Posterior vena cava (tissue), 2 donors: ENCODE measurements around the gene NCK1. TPM values are rescaled to one million over a fixed set of nuclear protein-coding genes. Genes with fewer than 3 reads are reported as not detected.

ENCODE experiments used
- total RNA-seq, 2 donors: library from RNA; stranded (reverse); fragmentation: NEBNext Ultra II Directional; extraction: Animal tissue kit (Norgen Biotek cat#: 25700); gene quantifications; one replicate each; pipeline ENCODE4 v1.2.1, GENCODE V29; 2021
- donor health status: DM: yes; HTN: yes; CAD: no.
- donor health status: DM: yes; HTN: yes; CAD: no.

Gene NCK1
- total RNA-seq, 2 donors from 2014 or later, result 27.2 to 32.4 TPM

Other genes starting within 250 kb of the NCK1 start
- gene STAG1, start 109.8 kb upstream of the NCK1 start, total RNA-seq, result 10 to 100 TPM; 45.7 to 55.8 TPM
- 1 to 10 TPM; 6.9 to 7.3 TPM for gene SLC35G2, start 43.1 kb upstream of the NCK1 start, total RNA-seq
- gene IL20RB, start 95.8 kb downstream of the NCK1 start, total RNA-seq, result 1 to 10 TPM; 1.8 to 2.6 TPM